Upper lobe of left lung (tissue), 4 donors: ENCODE results near the gene ERCC6L2.

Source experiments
- CTCF ChIP-seq, 6 experiments: fragments of 450-650 bp in 4 of 6; fragments of 200-600 bp in 2 of 6; sonication (generic) in 2 of 6; IDR thresholded peaks; one replicate each; pipeline ENCODE4 v1.5.1; 2016 to 2019; ENCODE audit warnings: antibody characterized with exemption in 6 of 6
- POLR2AphosphoS5 ChIP-seq, 2 donors: sonication (generic); formaldehyde crosslinking; IDR thresholded peaks; one replicate each; pipeline ENCODE4 v1.5.1; 2017; ENCODE audit warnings: antibody characterized with exemption in 2 of 2

DNA sequence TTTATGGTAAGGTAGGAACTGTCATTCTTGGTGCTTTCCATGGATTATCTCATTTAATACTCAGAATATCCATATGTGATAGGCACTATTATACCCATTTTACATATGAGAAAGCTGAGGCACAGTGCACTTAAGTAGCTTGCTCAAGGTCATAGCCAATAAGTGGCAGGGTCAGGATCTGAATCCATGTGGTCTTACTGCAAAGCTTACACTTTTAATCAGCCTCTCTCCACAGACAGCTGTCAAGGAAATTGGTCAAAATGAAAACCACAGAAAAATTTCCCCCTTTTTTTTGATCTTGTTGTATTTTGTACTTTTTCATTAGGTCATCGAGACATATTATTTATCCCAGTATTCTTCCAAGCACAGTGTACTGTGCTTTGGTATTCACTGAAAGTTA, 78.5 kb downstream of the ERCC6L2 start:
- no peak for TF ChIP-seq POLR2AphosphoS5 (IDR thresholded peaks at IDR 0.05)
- TF ChIP-seq CTCF (IDR thresholded peaks at IDR 0.05) = no peak
